HG02678 (cell line): Measurements from ENCODE around the gene HCFC1R1.
"Not testable (repeated sequence)": the region's sequence is repeated elsewhere in the genome, so short reads cannot be mapped to it uniquely, and the experiment has no call there.

Source experiments
- ATAC-seq: cut with Tn5 transposase; IDR thresholded peaks from one replicate; pipeline ENCODE4 v1.9.1; 2021; ENCODE audit warnings: mild to moderate bottlenecking, moderate library complexity; ENCODE audit not compliant: unreplicated experiment

Gene HCFC1R1, protein sequence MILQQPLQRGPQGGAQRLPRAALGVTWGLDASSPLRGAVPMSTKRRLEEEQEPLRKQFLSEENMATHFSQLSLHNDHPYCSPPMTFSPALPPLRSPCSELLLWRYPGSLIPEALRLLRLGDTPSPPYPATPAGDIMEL

GRCh38 chr16:3023669-3024478, at the start of gene HCFC1R1, which contains the start of gene THOC6:
TSS of gene HCFC1R1 (minus strand) at chr16:3023942. CDS start at chr16:3023941, 1 bp downstream.
TSS of gene THOC6 (plus strand) at chr16:3024035. CDS start at chr16:3024327, 292 bp downstream.
- peak; percentile 82 for ATAC-seq

DNA sequence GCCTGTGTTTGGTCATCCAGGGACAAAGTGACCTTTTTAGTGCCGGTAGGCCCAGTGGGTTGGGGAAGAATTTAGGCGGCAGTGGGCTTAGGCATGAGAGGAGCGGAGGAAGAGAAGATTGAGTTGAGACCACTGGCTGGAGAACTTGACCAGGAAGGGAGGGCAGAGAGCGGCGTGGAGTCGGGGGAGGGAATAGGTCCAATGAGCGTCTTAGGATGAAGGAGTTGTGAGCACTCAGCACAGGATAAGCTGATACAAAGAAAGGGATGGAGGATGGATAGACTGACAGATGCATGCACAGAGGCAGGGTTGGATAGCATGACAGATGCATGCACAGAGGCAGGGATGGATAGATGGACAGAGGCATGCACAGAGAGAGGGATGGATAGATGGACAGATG, 49.7 kb upstream of the HCFC1R1 start:
- ATAC-seq, result no peak

- ATAC-seq, result not testable (repeated sequence)
Measured at GRCh38 chr16:3072576-3073263, 49.0 kb upstream of the HCFC1R1 start.

- ATAC-seq, result not testable (repeated sequence)
Measured at GRCh38 chr16:3072148-3072547, 48.4 kb upstream of the HCFC1R1 start.

DNA sequence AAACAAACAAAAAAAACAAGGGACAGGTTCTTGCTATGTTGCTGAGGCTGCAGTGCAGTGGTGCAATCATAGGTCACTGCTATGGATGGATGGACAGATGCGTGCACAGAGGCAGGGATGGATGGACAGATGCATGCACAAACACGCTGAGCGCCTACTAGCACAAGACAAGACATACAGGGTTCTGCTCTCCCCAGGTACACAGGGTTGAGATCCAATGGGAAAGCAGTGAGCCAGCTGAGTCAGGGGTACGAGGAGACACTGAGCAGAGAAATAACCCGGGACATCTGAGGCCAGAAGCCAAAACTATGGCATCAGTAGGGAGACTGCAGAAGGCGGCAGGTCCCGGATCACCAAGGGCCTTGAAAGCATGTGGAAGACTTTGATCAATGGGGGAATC, 47.9 kb upstream of the HCFC1R1 start:
- no peak for ATAC-seq

GRCh38 chr16:3070608-3071111, 46.9 kb upstream of the HCFC1R1 start:
- ATAC-seq, result no peak

DNA sequence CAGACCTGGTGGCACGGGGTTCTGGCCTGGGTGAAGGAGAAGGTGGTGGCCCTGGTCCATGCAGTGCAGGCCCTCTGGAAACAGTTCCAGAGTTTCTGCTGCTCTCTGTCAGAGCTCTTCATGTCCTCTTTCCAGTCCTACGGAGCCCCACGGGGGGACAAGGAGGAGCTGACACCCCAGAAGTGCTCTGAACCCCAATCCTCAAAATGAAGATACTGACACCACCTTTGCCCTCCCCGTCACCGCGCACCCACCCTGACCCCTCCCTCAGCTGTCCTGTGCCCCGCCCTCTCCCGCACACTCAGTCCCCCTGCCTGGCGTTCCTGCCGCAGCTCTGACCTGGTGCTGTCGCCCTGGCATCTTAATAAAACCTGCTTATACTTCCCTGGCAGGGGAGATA, 45.4 kb upstream of the HCFC1R1 start:
- not testable (repeated sequence) for ATAC-seq

DNA sequence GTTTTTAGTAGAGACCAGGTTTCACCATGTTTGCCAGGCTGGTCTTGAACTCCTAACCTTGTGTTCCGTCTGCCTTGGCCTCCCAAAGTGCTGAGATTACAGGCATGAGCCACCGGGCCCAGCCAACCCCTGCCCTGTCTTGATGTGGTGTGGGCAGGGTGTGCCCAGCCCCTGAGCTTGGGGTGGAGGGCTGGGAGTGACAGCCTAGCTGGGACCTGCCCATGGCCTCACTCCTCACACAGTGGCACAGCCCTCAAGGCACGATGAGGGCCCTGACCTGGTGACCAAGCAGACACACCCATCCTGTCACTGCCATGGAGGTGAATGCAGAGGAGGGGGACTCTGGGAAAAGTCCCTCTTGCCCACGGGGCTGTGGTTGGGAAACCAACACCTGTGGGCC, 44.7 kb upstream of the HCFC1R1 start:
- ATAC-seq, result no peak

DNA sequence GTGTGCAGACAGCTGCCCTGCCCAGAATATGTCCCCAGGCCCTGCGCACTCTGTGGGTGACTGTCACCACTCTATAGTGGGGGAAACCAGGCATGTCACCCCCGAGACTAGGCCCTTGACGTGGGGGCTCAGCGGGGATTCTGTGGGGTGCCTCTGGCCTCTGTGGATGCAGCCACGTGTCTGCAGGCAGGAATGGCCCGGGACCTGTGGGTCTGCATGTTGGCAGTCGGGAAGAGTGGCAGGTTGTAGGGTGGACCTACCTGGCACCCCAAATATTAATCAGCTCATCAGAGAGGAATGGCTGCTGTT, 42.7 kb upstream of the HCFC1R1 start:
- ATAC-seq, result no peak

DNA sequence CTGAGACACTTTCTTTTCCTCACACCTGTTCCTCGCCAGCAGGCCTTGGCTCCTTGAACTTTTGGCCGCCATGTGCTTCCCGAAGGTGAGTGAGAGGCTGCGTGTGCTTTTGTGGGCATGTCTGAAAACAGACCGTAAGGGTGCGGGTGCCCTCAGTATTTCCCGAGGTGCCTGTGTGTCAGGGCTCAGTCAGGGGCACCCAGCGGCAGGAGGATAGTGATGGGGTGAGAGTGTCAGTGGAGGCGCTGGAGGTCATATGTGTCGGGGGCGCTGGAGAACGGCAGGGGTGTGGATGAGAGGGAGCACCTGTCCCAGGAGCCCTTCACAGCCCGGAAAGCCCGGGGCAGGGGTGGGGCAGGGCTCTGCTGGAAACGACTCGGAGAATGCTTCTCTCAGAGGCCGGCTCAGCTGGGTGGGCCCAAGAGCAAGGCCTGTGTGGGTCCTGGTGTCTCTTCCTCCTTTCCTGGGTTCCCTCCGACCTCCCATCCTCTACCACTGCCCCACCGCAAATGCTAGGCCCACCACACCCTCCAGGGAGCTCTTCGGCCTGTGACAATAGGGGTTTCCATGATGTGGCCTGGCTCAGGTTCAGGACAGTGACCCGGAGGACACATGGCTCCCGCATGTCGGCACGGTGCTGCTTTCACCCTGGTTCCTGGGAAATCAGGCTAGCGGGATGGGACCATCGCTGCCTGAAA, 42.1 kb upstream of the HCFC1R1 start:
- ATAC-seq, result no peak

DNA sequence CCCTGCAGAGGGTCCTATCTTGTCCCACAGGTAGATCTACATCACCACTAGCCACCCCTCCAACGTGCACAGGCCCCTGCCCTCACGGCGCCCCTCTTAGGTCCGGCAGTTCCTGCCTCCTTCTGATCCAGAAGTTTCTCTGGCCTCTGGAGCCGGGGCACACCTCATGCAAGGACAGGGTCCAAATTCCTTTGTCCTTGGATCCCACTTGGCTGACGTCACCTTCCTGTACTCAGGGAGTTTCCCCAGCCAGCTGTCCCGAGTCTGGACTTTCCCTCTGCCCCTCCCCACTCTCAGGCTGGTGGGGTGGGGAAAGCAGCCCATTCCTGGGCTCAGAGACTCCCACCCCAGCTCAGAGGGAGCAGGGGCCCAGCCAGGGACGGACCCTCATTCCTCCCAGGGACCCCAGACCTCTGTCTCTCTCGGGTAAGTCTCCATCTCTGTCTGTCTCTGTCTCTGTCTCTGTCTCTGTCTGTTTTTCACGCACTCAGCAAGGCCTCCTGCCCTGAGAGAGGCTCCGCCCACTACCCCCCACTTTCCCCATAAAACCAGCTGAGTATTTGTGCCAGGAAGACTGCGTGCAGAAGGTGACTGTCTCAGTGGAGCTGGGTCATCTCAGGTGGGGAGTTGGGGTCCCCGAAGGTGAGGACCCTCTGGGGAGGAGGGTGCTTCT, 41.5 kb upstream of the HCFC1R1 start, which contains the start of gene IL32:
IL32 (plus strand) TSS at position 572 of the 673 bp plus-strand sequence. CDS start 172 bp downstream, outside the sequence.
- no peak for ATAC-seq

- ATAC-seq, result no peak
Measured at GRCh38 chr16:3063625-3064386, 40.1 kb upstream of the HCFC1R1 start.

DNA sequence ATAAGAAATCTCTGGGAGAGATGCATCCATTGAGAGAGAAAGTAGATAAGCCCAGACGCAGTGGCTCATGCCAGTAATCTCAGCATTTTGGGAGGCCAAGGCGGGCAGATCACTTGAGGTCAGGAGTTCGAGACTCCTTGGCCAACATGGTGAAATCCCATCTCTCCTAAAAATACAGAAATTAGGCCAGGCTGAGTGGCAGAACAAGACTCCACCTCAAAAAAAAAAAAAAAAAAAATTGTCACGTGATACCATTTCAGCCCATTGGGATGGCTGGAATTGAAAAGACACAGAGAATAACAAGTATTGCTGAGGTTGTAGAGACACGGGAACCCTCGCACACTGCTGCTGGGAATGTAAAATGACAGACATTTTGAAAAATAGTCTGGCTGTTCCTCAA, 38.8 kb upstream of the HCFC1R1 start:
- no peak for ATAC-seq

- no peak for ATAC-seq
Measured at GRCh38 chr16:3060339-3061127, 36.8 kb upstream of the HCFC1R1 start.

GRCh38 chr16:3059723-3060242, 36.0 kb upstream of the HCFC1R1 start:
- no peak for ATAC-seq

DNA sequence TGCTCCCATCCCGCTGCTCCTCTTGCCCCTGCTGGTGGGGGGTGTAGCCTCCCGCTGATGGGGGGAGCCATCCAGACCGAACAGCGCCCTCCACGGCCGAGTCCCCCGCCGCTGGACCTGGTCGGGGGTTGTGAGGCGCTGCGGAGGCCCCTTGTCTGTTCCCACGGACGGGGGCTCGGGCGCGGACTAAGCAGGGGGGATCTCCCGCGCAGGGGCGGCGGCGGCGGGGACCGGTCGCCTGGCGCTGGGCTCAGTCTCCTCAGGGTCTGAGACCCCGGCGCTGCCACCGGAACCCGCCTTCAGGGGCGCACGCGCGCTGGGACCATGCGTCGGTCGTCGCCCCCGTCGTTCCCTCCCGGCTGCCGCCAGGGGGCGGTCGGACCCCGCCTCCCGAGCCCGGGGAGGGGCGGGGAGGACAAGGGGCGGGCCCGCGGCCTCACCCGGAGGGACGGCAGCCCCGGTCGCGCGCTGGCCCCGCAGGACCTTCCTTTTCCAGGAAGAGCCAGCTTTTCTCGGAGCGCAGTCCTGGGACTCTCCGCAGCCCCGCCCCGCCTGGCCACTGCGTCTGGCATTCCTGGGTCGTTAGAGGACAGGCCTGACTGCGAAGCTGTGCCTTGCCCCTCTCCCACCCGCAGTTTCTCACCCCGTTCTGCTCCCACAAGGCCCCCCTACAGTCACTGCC, 35.4 kb upstream of the HCFC1R1 start:
- peak; percentile 86 for ATAC-seq

DNA sequence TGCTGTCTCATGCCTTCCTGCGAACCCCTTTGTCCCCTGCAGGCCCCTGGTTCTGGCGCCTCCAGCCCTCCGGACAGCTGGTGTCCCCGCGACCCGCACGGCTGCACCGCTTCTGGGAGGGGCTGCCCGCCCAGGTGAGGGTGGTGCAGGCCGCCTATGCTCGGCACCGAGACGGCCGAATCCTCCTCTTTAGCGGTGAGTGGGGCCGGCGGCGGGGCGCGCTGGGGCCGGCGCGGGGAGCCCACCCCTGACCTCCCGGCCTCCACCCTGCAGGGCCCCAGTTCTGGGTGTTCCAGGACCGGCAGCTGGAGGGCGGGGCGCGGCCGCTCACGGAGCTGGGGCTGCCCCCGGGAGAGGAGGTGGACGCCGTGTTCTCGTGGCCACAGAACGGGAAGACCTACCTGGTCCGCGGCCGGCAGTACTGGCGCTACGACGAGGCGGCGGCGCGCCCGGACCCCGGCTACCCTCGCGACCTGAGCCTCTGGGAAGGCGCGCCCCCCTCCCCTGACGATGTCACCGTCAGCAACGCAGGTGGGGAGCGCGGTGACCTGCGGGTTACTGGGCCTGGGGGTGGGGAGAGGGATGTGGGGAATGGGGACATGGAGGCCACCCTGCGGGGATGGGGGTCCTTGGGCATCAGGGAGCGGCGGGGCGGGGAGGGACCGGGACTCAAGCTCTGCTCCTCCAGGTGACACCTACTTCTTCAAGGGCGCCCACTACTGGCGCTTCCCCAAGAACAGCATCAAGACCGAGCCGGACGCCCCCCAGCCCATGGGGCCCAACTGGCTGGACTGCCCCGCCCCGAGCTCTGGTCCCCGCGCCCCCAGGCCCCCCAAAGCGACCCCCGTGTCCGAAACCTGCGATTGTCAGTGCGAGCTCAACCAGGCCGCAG, 34.6 kb upstream of the HCFC1R1 start:
- peak; percentile 17 for ATAC-seq
